Measurements from ENCODE around the gene ASTN2.

Gene ASTN2

GRCh38 chr9:117160254-117160653 is 254.6 kb downstream of the ASTN2 start:
- no peak for DNase-seq

GRCh38 chr9:117156771-117157535 is 257.9 kb downstream of the ASTN2 start:
- no peak for DNase-seq

GRCh38 chr9:117156144-117156688 is 258.6 kb downstream of the ASTN2 start:
- DNase-seq: no peak

GRCh38 chr9:117153021-117153420 is 261.8 kb downstream of the ASTN2 start:
- no peak for DNase-seq

GRCh38 chr9:117151716-117152115 is 263.1 kb downstream of the ASTN2 start:
- DNase-seq: no peak

GRCh38 chr9:117149996-117150395 is 264.9 kb downstream of the ASTN2 start:
- DNase-seq: no peak

- no peak for DNase-seq
Observed at GRCh38 chr9:117145811-117146490, 268.9 kb downstream of the ASTN2 start.

- DNase-seq: no peak
Observed at GRCh38 chr9:117145081-117145480, 269.8 kb downstream of the ASTN2 start.

GRCh38 chr9:117138231-117138630 is 276.6 kb downstream of the ASTN2 start:
- no peak for DNase-seq

- DNase-seq: no peak
Observed at GRCh38 chr9:117136461-117136860, 278.4 kb downstream of the ASTN2 start.

GRCh38 chr9:117135501-117136098 is 279.3 kb downstream of the ASTN2 start:
- DNase-seq: no peak

- no peak for DNase-seq
Observed at GRCh38 chr9:117134826-117135500, 279.9 kb downstream of the ASTN2 start.

GRCh38 chr9:117126871-117127270 is 288.0 kb downstream of the ASTN2 start:
- no peak for DNase-seq

- DNase-seq: no peak
Observed at GRCh38 chr9:117125531-117125930, 289.3 kb downstream of the ASTN2 start.

- DNase-seq: no peak
Observed at GRCh38 chr9:117123729-117124128, 291.1 kb downstream of the ASTN2 start.

GRCh38 chr9:117122953-117123352 is 291.9 kb downstream of the ASTN2 start:
- no peak for DNase-seq

- DNase-seq: no peak
Observed at GRCh38 chr9:117122102-117122501, 292.8 kb downstream of the ASTN2 start.

- no peak for DNase-seq
Observed at GRCh38 chr9:117121316-117121715, 293.5 kb downstream of the ASTN2 start.

- no peak for DNase-seq
Observed at GRCh38 chr9:117120061-117120460, 294.8 kb downstream of the ASTN2 start.

- DNase-seq: no peak
Observed at GRCh38 chr9:117116084-117116483, 298.8 kb downstream of the ASTN2 start.

GRCh38 chr9:117114768-117115167 is 300.1 kb downstream of the ASTN2 start:
- DNase-seq: no peak

GRCh38 chr9:117104716-117105495 is 310.0 kb downstream of the ASTN2 start:
- DNase-seq: no peak
